Measurements from ENCODE around the gene HS3ST5.
"Not testable (repeated sequence)": the region's sequence is repeated elsewhere in the genome, so short reads cannot be mapped to it uniquely, and the experiment has no call there.

The HS3ST5 gene

DNA sequence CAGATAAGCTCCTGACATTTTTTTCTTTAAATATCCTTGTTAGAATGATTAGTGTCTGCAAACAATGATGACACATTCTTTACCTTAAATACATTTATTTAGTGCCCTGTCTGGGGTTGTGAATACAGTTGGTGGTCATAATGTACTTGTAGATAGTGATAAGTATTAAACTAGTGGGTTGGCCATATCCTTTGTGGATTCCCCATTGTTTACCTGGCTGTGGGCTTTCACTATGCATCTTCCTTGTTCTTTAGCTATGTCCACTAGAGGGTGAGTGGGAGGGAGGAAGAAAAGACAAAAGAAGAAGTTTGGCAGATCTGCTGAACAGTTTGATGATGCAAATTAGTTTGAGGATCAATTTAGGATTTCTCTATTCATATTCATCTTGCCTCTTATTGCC lies 15.7 kb downstream of the HS3ST5 start:
- DNase-seq = no peak

GRCh38 chr6:114323784-114324183 lies 19.0 kb downstream of the HS3ST5 start:
- no peak for DNase-seq

GRCh38 chr6:114319749-114320148 lies 23.1 kb downstream of the HS3ST5 start:
- no peak for DNase-seq

GRCh38 chr6:114315831-114316595 lies 26.8 kb downstream of the HS3ST5 start:
- no peak for DNase-seq

DNA sequence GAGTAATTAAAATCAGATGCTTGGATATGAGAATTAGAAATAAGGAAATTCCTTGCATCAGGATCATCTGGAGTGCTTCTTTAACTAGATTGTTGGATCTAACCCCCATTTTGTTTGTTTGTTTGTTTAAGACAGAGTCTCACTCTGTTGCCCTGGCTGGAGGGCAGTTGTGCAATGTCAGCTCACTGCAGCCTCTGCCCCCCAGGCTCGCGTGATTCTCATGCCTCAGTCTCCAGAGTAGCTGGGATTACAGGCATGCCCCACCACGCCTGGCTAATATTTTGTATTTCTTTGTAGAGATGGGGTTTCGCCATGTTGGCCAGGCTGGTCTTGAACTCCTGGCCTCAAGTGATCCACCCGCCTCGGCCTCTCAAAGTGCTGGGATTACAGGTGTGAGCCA lies 29.0 kb downstream of the HS3ST5 start:
- not testable (repeated sequence) for DNase-seq

DNA sequence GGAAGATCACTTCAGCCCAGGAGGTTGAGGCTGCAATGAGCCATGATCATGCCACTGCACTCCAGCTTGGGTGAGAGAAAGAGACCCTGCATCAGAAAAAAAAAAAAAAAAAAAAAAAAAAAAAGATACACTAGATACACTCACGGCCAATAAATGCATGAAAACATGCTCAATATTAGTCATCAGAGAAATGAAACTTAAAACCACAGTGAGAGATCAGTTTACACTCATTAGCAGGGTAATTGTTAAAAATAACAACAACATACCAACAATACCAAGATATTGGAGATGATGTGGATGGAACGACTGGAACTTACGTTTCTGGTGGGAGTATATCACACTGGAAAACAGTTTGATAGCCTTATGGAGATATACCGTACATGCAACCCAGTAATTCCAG lies 29.9 kb downstream of the HS3ST5 start:
- no peak for DNase-seq

GRCh38 chr6:114310053-114310452 lies 32.8 kb downstream of the HS3ST5 start:
- DNase-seq = no peak

DNA sequence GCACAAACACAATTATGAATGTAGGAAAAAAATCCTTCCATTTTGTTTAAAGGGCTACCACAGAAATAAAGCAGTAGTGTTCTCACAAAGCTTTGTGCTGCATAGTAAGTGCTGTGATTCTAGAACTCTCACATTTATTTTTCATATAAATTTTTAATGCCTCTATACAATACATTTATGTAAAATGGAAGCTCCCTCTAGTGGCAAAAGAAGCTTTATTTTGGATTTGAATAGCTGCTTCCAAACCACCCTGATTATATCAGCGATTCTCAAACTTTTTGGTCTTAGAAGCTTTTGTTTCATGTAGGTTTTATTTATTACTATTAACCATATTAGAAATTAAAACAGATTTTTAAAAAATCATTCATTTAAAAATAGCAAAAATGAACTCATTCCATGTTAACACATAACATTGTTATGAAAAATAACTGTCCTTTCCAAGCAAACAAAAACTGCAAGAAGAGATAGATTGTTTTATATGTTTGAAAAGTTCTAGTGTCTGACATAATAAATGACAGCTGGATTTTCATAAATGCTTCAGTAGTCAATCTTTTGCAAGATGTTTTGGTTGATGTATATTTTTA lies 38.4 kb downstream of the HS3ST5 start:
- DNase-seq = no peak

GRCh38 chr6:114301596-114302219 lies 41.1 kb downstream of the HS3ST5 start:
- DNase-seq = no peak

- DNase-seq = no peak
These were observed 45.7 kb downstream of the HS3ST5 start for GRCh38 chr6:114297135-114297534.

- no peak for DNase-seq
These were observed 50.4 kb downstream of the HS3ST5 start for GRCh38 chr6:114292431-114292830.

DNA sequence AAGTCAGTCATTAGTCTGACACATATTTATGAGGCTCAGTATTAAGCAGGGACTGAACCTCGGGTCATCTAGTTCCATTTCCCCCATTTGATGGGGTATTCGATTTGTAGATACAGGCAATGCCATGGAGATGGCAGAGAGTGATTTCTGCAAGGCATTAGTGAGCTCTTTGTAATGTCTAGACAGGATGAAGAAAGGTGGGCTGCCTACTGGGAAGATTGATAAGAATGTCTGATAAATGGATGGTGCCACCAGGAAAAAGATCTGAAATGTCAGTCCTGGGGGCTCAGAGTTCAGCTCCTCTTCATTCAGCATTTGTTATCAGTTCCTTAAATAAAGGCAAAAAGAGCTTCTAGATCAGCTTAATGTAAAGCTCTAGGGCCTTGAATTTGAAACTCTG lies 51.4 kb downstream of the HS3ST5 start:
- no peak for DNase-seq

- no peak for DNase-seq
These were observed 52.0 kb downstream of the HS3ST5 start for GRCh38 chr6:114290864-114291263.

GRCh38 chr6:114288701-114289495 lies 53.9 kb downstream of the HS3ST5 start:
- DNase-seq = no peak

GRCh38 chr6:114287461-114287860 lies 55.4 kb downstream of the HS3ST5 start:
- no peak for DNase-seq

DNA sequence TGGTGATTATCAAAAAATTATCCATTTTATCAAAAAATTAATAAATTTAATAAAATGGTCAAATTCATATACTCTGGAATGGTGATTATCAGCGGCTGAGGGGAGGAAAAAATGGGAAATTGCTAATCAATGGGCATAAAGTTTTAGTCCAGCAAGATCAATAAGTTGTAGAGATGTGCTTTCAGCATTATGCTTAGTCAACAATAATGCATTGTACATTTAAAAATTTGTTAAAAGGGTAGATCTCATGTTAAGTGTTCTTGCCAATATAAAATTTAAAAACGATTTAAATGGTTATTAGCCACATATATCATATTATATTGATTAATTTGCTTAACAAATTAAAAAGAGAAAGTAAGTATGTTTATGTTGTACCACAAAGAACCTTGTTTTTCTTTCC lies 56.6 kb downstream of the HS3ST5 start:
- DNase-seq = no peak

DNA sequence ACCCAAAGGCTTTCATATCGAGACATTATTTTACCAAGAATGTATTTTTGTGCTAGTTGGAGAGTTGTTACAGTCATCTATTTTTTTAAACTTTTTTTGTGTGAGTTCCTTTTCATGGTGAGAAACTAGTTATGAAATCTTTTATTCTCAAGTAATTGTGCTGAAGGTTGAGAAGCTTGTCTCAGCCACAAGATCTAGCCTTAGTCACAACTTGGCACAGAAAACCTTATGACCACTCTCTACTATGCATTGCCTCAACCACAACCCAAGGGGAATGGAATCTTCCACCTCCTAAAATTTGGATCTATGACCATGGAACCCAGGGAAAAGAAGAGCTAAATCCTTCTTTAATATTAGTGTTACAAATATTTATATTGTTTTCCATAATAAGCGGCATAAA lies 58.5 kb downstream of the HS3ST5 start:
- no peak for DNase-seq

DNA sequence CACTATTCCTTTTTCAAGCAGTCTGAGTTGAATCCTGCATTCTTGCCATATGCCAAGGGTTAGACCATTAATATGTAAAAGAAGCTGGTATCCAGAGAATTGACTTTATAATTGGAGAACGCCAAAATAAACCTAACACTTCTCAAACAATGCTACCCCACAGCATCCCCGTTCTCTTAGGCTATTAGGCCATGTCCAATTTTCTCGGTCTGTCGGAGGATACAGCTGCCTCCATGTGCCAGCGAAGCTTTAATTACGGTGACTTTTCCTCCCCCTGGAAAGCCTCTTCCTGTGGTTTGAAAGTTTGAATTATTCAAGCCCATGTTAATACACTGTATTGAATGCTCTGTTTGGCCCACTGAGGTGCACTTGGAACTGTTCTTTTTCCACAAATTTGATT lies 60.5 kb downstream of the HS3ST5 start:
- DNase-seq = no peak

- DNase-seq = no peak
These were observed 61.3 kb downstream of the HS3ST5 start for GRCh38 chr6:114281496-114281895.

GRCh38 chr6:114280239-114280982 lies 62.4 kb downstream of the HS3ST5 start:
- no peak for DNase-seq

GRCh38 chr6:114277220-114277619 lies 65.6 kb downstream of the HS3ST5 start:
- DNase-seq = no peak

DNA sequence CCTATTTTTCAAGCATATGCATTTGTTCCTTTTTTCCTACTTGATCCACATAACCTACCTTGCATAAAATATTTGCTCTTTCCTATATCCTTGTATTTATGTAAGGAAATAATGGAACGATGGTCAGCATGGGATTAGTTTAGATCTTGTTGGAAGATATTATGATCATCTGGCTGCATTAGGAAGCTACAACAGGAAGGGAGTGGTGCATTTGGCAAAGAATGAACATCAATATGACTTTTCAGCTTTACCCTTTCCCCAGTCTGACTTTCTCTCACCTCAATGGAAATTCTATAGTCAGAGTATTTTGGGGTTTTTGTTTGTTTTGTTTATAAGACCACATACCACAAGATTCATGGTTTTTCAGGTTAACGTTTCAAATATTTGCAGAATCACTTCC lies 66.0 kb downstream of the HS3ST5 start:
- no peak for DNase-seq

DNA sequence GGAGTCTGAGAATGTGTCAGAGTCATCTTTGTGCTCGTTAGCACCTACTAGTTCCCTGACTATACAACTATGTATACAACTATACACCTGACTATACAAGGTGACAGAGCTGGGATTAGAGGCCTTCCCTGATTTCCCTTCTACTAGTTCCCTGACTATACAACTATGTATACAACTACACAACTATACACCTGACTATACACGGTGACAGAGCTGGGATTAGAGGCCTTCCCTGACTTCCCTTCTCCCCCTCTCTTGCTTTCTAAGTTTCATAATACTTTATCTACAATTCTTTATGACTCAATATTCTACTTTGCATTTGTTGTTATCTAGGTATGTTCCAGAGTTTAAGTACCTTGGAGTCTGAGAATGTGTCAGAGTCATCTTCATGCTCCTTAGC lies 68.0 kb downstream of the HS3ST5 start:
- no peak for DNase-seq
